Measurements from ENCODE around the gene CHRDL2.
"Not testable (repeated sequence)": the region's sequence is repeated elsewhere in the genome, so short reads cannot be mapped to it uniquely, and the experiment has no call there.

Gene CHRDL2

DNA sequence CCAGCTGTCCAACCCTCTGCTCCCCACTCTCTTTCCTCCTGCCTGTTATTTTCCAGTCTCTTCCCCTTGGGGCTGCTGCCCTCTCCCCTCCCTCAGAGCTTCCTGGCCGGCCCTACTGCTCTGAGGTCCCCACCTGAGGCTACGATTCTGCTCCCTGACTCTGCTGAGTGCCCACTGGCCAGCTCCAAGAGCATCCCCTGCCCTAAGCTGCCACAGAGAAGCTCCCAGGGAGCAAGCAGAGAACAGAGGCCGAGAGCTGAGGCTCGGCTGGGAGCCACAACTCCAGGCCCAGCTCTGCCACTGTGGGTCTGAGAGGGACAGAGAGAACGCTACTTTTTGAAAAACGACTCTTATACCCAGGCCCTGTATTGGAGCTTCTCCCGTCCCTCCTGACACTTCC, 61.1 kb downstream of the CHRDL2 start:
- no peak for DNase-seq (ENCODE audit: low read depth)

DNA sequence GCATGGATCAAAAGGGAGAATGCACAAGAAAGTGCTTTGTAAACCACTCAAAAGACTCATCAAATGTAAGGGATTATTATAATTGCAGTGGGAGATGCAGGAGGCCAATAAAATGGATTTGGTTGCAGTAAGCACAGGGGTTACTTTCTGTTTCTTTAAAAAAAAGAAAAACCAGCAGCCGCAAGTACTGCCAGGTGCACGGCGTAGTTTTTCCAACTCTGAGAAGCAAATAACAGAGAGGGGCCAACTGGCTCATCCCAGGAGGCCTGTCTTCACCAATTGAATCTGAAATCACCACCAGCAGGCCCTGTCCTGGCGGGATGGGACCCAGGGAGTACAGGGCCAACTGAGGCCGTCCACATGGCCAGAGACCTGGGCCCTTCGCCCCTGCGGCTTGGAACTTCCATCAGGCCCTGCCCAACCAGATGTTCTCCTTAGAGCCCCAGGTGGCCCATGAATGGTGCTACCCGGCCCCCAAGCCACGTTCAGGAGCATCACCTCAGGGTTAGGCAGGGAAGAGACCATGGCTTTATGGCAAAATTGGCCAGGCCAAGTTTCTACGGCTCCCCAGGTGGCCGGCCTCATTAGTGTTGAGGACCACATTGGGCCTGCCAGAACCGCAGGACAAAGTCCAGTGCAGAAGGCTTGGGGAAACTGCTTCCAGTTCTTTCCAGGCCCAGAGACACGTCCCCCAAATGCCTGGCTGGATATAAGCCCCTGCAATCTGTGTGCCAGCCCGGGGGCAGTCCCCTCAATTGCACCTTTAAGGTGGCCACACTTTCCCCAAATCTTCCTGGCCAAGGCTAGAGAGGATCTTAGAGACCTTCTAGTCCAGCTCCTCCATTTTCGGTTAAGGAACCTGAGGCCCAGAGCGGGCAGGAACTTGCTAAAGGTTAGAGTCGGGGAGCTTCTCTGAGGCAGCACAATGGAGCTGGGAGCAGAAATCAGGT, 61.7 kb downstream of the CHRDL2 start:
- DNase-seq (ENCODE audit: low read depth): no peak

GRCh38 chr11:74663315-74663714, 67.9 kb downstream of the CHRDL2 start:
- DNase-seq (ENCODE audit: low read depth): no peak

DNA sequence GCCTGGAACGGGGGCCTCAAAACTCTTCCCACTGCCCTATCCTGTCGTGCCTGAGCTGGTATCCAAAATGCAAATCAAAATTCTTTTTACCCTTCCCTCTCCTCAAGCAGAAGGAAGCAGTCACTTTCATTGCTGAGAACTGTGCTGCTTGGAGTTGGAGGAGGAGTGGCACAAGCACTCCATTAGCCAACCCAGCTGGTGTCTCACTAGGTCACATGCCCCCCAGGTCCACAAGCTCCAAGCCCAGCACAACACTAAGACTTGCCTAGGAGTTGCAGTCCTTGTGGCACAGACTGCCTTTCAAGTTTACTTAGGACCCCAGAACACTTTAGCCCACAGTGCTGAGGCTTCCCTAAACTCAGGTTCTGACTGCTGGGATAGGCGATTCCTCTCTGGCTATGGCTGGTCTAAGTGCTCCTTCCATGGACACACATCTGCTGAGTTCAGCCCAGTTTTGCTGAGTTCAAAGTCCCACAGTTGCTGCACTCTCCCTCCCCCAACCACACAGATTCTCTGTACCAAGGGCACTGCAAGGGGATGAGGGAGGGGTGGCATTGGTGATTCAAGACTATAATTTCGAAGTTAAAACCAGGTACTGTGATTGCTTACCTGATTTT, 68.6 kb downstream of the CHRDL2 start:
- no peak for DNase-seq (ENCODE audit: low read depth)

GRCh38 chr11:74659124-74659523, 72.1 kb downstream of the CHRDL2 start:
- DNase-seq (ENCODE audit: low read depth): not testable (repeated sequence)

GRCh38 chr11:74654976-74655375, 76.2 kb downstream of the CHRDL2 start:
- no peak for DNase-seq (ENCODE audit: low read depth)

GRCh38 chr11:74650498-74650897, 80.7 kb downstream of the CHRDL2 start:
- DNase-seq (ENCODE audit: low read depth): no peak

DNA sequence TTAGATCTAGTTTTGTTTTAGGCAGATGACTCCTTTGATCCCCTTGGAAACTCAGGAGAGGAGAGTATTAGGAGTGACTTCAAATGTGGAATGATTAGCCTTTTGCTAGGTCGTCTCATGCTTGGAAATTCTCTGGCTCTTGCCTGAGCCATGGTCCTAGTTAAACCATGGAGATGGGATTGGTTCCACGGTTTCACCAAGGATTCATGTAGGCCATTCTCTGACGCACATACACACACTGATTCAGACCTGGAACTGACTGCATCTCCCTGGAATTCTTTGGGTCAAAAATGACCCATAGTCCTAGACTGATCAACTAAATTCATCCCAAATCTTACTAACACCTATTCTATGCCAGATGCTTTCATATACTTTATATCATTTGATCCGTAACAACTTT, 82.3 kb downstream of the CHRDL2 start:
- DNase-seq (ENCODE audit: low read depth): no peak

DNA sequence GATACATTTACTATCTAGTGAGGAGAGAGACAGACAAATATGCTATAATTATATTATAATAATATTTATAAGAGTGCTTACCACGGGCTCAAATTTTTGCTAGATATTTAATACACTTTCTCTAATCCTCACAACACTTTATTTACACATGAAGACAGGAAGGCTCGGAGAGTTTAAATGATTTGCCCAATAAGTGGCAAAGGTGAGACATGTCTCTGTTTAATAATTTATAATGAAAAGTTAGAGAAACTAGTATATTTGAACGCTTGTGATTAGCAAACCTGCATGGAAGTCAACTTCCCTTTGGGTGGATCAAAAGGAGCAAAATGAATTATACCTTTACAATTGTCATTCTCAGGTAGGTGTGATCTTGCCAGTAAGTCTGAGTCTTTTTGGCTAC, 83.4 kb downstream of the CHRDL2 start:
- no peak for DNase-seq (ENCODE audit: low read depth)

DNA sequence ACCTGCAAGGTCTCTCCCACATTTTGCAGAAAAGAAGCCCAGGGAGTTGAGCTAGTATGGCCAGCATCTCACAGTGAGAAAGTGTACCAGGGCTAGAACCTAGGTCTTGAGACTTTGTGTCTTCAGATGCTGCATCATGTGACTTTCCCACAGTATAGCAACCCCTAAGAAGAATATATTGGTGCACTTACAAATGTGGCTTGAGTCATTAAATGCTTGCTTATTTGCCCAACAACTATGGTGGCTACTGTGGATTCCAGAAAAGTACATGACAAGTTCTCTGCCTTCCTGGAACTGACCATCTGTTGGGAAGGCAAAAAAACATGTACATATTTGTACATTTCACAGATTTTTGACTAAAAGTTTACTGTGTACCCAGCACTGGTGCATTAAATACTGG, 83.8 kb downstream of the CHRDL2 start:
- DNase-seq (ENCODE audit: low read depth): no peak

GRCh38 chr11:74646954-74647353, 84.3 kb downstream of the CHRDL2 start:
- DNase-seq (ENCODE audit: low read depth): no peak
